HG02623 (cell line): ENCODE data around the gene MAST4.
A peak's percentile ranks its signal among the peaks of the same experiment; 100 is the strongest.

Experiments used
- ATAC-seq: cut with Tn5 transposase; IDR thresholded peaks from one replicate; pipeline ENCODE4 v1.9.1; 2021; ENCODE audit warnings: moderate library complexity; ENCODE audit not compliant: unreplicated experiment

The MAST4 gene

GRCh38 chr5:67194166-67194565 lies 598.0 kb downstream of the MAST4 start:
- ATAC-seq: no peak

- ATAC-seq: peak; percentile 38
Observed at GRCh38 chr5:67195406-67196275, 599.4 kb downstream of the MAST4 start.

DNA sequence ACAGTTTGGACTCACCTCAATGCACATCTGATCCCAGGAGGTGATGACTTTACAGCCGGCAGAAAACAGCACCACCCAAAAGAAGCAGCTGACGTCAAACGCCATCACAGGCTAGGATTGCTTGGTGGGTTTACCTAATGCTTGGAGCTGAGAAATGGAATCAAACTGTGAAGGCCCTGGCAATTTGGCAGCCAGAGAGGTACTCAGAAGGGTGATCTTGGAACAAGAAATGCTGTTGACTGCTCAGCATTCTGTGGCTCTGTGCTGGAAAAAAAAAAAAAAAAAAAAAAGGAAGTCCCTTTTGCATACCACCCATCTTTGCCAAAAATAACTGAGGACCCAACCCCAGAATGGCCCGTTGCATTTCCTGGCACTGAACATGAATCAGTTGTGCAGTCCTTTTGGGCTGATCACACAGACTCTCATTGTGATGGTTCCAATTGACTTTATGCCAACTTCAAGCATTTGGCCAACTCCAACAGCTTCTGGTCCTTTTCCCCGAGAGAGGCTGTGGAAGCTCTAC lies 600.4 kb downstream of the MAST4 start, which contains the start of gene CD180:
CD180 (minus strand) TSS at position 263 of the 523 bp plus-strand sequence; CDS start at position 105, 158 bp downstream.
- ATAC-seq: no peak

DNA sequence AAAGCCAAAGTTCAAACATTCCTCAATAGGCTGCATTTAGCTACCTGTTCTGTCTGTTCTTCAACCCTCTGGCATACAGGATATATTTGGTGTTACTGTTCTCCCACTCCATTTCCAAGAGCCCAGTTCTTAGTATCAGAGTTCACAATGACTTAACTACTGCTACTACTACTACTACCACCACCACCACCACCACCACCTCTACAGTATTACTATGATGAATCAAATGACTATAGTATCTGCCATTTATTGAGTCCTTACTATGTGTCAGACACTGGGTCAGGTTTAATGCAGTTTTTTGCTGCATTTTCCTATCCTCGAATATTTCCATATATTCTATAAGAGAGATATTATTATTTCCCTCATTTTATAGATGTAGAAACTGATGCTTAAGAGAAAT lies 601.3 kb downstream of the MAST4 start:
- ATAC-seq: no peak

- ATAC-seq: no peak
Observed at GRCh38 chr5:67198917-67199316, 602.7 kb downstream of the MAST4 start.

- ATAC-seq: no peak
Observed at GRCh38 chr5:67199859-67200258, 603.7 kb downstream of the MAST4 start.

GRCh38 chr5:67200809-67201562 lies 604.8 kb downstream of the MAST4 start:
- ATAC-seq: peak; percentile 28

- no peak for ATAC-seq
Observed at GRCh38 chr5:67201897-67202549, 605.8 kb downstream of the MAST4 start.

- ATAC-seq: no peak
Observed at GRCh38 chr5:67202828-67203227, 606.6 kb downstream of the MAST4 start.

DNA sequence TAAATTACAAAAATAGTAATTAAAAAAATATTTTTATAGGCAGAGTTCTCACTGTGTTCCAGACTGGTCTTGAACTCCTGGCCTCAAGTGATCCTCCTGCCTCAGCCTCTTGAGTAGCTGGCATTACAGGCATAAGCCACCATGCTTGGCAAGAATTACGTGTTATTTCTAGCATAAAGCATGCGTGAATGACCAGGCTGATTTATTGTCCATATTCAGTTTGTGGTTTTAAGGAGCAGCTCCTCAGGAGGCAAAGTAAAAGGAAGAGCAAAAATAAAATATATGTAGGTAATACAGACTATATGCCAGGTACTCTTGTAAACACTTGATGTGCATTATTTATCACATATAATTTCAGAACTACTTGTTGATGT lies 607.5 kb downstream of the MAST4 start:
- no peak for ATAC-seq

GRCh38 chr5:67204821-67205220 lies 608.6 kb downstream of the MAST4 start:
- ATAC-seq: no peak

DNA sequence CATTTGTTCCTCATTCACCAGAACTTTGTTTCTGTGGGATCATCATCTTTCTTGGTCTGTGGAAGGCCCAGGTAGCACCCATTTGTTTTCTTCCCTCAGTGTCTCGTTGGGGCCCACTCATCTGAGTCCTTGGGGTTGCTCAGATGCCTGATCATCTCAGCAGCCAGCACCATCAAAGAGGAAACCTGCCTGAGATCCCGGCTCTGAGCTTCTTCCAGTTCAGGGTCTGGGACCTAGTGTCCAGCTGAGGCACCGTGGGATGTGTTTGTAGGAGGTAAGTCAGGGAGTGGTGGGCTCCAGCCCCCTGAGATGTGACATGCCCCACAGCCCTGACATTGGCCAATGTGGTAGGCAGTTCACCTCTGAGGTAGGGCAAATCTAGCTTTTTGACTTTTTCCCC lies 609.8 kb downstream of the MAST4 start:
- ATAC-seq: no peak

GRCh38 chr5:67206461-67206860 lies 610.3 kb downstream of the MAST4 start:
- ATAC-seq: no peak

DNA sequence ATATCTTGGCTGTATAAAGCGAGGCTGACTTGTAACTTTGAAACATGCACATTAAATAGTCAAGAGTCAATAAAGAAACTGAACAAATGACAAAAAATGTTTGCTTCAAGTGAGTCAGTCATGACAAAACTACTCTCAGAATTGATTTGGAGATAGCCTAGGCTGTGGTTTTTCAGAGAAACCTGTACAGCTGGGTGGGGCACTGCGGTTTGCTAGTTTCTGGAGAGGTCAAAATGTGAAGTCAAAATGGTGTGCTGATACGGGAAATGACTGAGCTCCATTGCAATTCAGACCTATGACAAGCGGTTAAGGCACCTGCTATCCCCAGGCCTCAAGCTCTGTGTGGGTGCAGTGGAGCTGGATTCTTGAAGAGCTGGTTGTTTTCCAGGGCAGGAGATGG lies 610.7 kb downstream of the MAST4 start:
- peak; percentile 73 for ATAC-seq

GRCh38 chr5:67208403-67208802 lies 612.2 kb downstream of the MAST4 start:
- no peak for ATAC-seq

- peak; percentile 24 for ATAC-seq
Observed at GRCh38 chr5:67209141-67209771, 613.1 kb downstream of the MAST4 start.

DNA sequence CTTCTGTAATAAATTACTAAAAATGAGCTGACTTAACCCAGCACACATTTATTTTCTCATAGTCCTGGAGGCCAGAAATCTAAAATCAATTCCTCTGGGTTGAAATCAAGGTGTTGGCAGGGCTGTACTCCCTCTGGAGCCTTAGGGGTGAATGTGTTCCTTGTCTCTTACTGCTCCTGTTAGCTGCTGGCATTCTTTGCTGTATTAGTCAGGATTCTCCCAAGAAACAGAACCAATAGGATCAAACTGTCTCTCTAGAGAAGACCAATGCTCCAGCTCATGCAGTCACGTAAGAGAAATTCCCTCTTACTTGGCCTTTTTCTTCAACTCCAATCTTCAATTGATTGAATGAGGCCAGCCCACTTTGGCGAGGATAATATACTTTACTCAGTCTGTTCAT lies 615.7 kb downstream of the MAST4 start:
- no peak for ATAC-seq

DNA sequence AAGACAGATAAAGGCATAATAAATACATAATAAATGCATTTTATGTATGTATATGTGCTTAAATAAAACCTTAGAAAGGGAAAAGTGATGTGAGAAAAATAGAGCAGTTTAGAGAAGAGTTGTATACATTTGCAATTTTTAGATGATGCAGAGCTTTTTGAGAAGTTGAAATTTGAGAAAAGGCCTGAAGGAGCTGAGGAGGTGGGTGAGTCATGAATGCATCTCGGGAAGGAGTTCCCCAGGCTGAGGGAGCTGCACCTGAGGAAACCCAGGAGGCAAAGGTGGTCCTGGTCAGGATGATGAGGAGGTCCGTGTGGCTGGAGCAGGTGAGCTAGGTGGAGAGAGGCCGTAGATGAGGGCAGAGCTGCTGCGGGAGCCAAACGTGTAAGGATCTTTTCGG lies 617.8 kb downstream of the MAST4 start:
- no peak for ATAC-seq

DNA sequence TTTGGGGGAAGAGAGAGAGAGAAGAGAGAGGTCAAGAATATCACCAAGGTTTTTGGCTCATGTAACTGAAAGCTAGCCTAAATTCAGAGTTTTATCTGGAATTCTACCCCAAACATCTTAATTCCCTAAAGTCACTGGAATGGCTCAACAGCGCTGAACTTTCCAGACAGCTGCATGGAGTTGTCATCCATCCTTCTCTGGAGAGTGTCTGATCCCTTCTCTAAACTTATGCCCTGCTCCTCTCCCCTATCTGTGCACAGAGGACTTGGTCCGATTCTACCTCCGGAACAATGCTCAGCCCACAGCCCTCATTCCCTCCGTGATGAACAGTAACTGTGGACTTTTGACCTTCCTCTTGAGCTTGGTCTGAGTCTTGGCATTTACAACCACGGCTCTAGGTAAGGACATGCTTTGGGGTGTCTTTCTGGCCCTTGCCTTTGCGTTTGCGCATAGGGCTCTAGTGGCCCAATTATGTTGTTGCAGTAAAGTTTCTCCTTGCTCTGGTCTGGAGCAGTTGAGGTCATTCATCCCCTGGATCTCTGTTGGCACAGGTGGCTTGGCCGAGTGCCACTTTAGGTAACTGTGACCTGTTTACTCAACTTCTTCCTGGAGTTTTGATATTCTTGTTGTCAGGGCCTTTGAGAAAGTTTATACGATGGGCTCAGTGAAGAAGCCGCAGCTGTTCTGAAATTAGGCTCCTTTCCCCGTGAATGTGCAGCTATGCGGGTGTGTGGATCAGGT lies 618.7 kb downstream of the MAST4 start:
- no peak for ATAC-seq
